K562 (cell line): ENCODE data around the gene ARHGAP42. TPM values are rescaled to one million over a fixed set of nuclear protein-coding genes. Genes with fewer than 3 reads are reported as not detected.

Experiments
- ATAC-seq: fragments of 200-7000 bp; cut with Tn5 transposase; 3 replicates; pipeline ENCODE4 v1.9.1; 2020; ENCODE audit warnings: moderate library complexity
- BruUV-seq: library from RNA; stranded (reverse); fragments of 400-500 nt; replicated peaks from 2 replicates; lab custom pipeline; 2021; lab: Mats Ljungman, UMichigan
- CTCF ChIA-PET: fragments of 300-600 bp; formaldehyde crosslinking; extraction: SDS; loops from one replicate; lab custom pipeline; 2021; ENCODE audit warnings: low intra/inter-chr PET ratio; lab: Yijun Ruan, JAX
- POLR2A ChIA-PET: fragments of 300-600, 350-650 bp; sonication (Branson Sonifier 250); formaldehyde crosslinking; extraction: SDS; loops from one replicate; lab custom pipeline; 2021; ENCODE audit warnings: antibody characterized with exemption, inconsistent platforms; lab: Yijun Ruan, JAX
- DNase-seq, 4 experiments: peaks; one replicate each; pipeline versions ENCODE4 v3.0.0 to v3.0.0-alpha.2; 2011 to 2018; ENCODE audit warnings: low spot score in 3 of 4, mixed read lengths in 3 of 4; ENCODE audit errors: extremely low read depth in 1 of 4
- FAIRE-seq: peaks from 2 replicates; lab custom pipeline; 2011; peaks lifted over from hg19 to GRCh38; lab: Jason Lieb, UNC
- H2AFZ ChIP-seq: 2 replicates; pipeline ENCODE4 v1.6.0; 2011; ENCODE audit warnings: low read depth, low read length, control low read depth, inconsistent platforms
- H3K27ac ChIP-seq: fragments of 200-600 bp; 3 replicates; pipeline ENCODE4 v1.8.0; 2011; ENCODE audit warnings: low read depth, mild to moderate bottlenecking, control low read depth, inconsistent platforms, low read length, moderate library complexity, mixed read lengths; ENCODE audit errors: extremely low read depth
- H3K27me3 ChIP-seq, 2 experiments: fragments of 300-600 bp in 1 of 2; 2 replicates in 1 of 2; 3 replicates in 1 of 2; pipeline versions ENCODE4 v1.6.0 to v1.8.0; 2011; ENCODE audit warnings: inconsistent platforms in 2 of 2, low read length in 2 of 2, mild to moderate bottlenecking in 1 of 2, mixed read lengths in 1 of 2, moderate library complexity in 1 of 2; ENCODE audit not compliant: control insufficient read depth in 2 of 2, insufficient read depth in 2 of 2
- H3K36me3 ChIP-seq: fragments of 300-600 bp; 3 replicates; pipeline ENCODE4 v1.8.0; 2011; ENCODE audit warnings: mild to moderate bottlenecking, low read length, inconsistent platforms; ENCODE audit not compliant: control insufficient read depth, insufficient read depth
- H3K4me1 ChIP-seq, 2 experiments: fragments of 200-600 bp in 1 of 2; replicated peaks in 1 of 2; 2 replicates in 1 of 2; 3 replicates in 1 of 2; pipeline versions ENCODE4 v1.5.1 to v1.8.0; 2011; ENCODE audit warnings: inconsistent platforms in 2 of 2, low read length in 2 of 2, mild to moderate bottlenecking in 1 of 2, mixed read lengths in 1 of 2, moderate library complexity in 1 of 2; ENCODE audit not compliant: control insufficient read depth in 2 of 2, insufficient read depth in 2 of 2
- H3K4me2 ChIP-seq: 2 replicates; pipeline ENCODE4 v1.6.1; 2011; ENCODE audit warnings: low read length, control low read depth, inconsistent platforms, mixed read lengths; ENCODE audit not compliant: insufficient read depth
- H3K4me3 ChIP-seq: fragments of 200-600 bp; sonication (generic), shearing (Covaris generic); 2 replicates; pipeline ENCODE4 v1.5.1; 2016; ENCODE audit warnings: control low read depth, inconsistent platforms
- H3K79me2 ChIP-seq: fragments of 200-600 bp; 3 replicates; pipeline ENCODE4 v1.8.0; 2011; ENCODE audit warnings: low read length, inconsistent platforms; ENCODE audit not compliant: control insufficient read depth, insufficient read depth
- H3K9ac ChIP-seq, 2 experiments: 2 replicates each; pipeline versions ENCODE4 v1.6.0 to v1.6.1; 2011; ENCODE audit warnings: low read depth in 2 of 2, low read length in 2 of 2, control low read depth in 1 of 2, inconsistent platforms in 1 of 2, mild to moderate bottlenecking in 1 of 2, mixed read lengths in 1 of 2; ENCODE audit not compliant: insufficient read depth in 1 of 2
- H3K9me1 ChIP-seq: one replicate; pipeline ENCODE4 v1.6.0; 2011; ENCODE audit warnings: inconsistent platforms, mild to moderate bottlenecking, low read length, moderate library complexity; ENCODE audit not compliant: control insufficient read depth, insufficient read depth
- H3K9me3 ChIP-seq: replicated peaks from 2 replicates; pipeline ENCODE4 v1.5.1; 2011; ENCODE audit warnings: low read depth, low read length, inconsistent platforms; ENCODE audit not compliant: control insufficient read depth, insufficient read depth
- H4K20me1 ChIP-seq: replicated peaks from 2 replicates; pipeline ENCODE4 v1.6.1; 2011; ENCODE audit warnings: low read length, inconsistent platforms, mixed read lengths; ENCODE audit not compliant: control insufficient read depth, insufficient read depth
- CHAMP1 ChIP-seq: fragments of 450-650 bp; IDR thresholded peaks from 2 replicates; pipeline ENCODE4 v1.6.1; 2016; ENCODE audit warnings: mild to moderate bottlenecking
- CTCF ChIP-seq, 3 experiments: IDR thresholded peaks in 2 of 3; conservative IDR thresholded peaks in 1 of 3; 2 replicates each; pipeline ENCODE4 v1.5.1; 2011 to 2012; ENCODE audit warnings: low read length in 3 of 3, mild to moderate bottlenecking in 3 of 3, control low read depth in 2 of 3, improper control_type of control experiment in 1 of 3, inconsistent platforms in 1 of 3, low read depth in 1 of 3, mixed read lengths in 1 of 3, moderate library complexity in 1 of 3; ENCODE audit not compliant: insufficient read depth in 2 of 3
- CTCFL ChIP-seq: IDR thresholded peaks from 2 replicates; pipeline ENCODE4 v1.6.1; 2011; ENCODE audit warnings: borderline replicate concordance, low read depth, mild to moderate bottlenecking, moderate library complexity, low read length; ENCODE audit not compliant: insufficient read depth, poor library complexity, severe bottlenecking
- E2F4 ChIP-seq: sonication (generic); formaldehyde crosslinking; IDR thresholded peaks from 2 replicates; pipeline ENCODE4 v1.8.0; 2022; ENCODE audit warnings: mild to moderate bottlenecking, low read depth, missing genetic modification reagents
- FOXP1 ChIP-seq: sonication (generic); formaldehyde crosslinking; IDR thresholded peaks from 2 replicates; pipeline ENCODE4 v1.8.0; 2022; ENCODE audit warnings: mild to moderate bottlenecking, missing genetic modification reagents
- GATA2 ChIP-seq: sonication (generic); formaldehyde crosslinking; IDR thresholded peaks from 2 replicates; pipeline ENCODE4 v1.4.0; 2020; ENCODE audit warnings: mild to moderate bottlenecking, missing genetic modification reagents
- IFI16 ChIP-seq: fragments of 250-450 bp; sonication (Bioruptor Pico); IDR thresholded peaks from 2 replicates; pipeline ENCODE4 v2.1.2; 2022; ENCODE audit warnings: mild to moderate bottlenecking, inconsistent platforms
- KHSRP ChIP-seq: fragments of 450-650 bp; IDR thresholded peaks from 2 replicates; pipeline ENCODE4 v1.6.1; 2017
- MYC ChIP-seq, 2 experiments: fragments of 250-450 bp in 1 of 2; sonication (Bioruptor Pico) in 1 of 2; IDR thresholded peaks; 2 replicates each; pipeline versions ENCODE4 v1.5.1 to v1.6.1; 2012 to 2021; ENCODE audit warnings: low read depth in 2 of 2, borderline replicate concordance in 1 of 2, improper control_type of control experiment in 1 of 2, low read length in 1 of 2, mild to moderate bottlenecking in 1 of 2, moderate library complexity in 1 of 2
- NFATC3 ChIP-seq: fragments of 450-650 bp; IDR thresholded peaks from 2 replicates; pipeline ENCODE4 v1.6.1; 2017; ENCODE audit warnings: mild to moderate bottlenecking
- RB1 ChIP-seq: fragments of 450-650 bp; IDR thresholded peaks from 2 replicates; pipeline ENCODE4 v1.6.1; 2017; ENCODE audit warnings: low read depth, mild to moderate bottlenecking
- ZNF589 ChIP-seq: fragments of 200-800 bp; sonication (Bioruptor generic); IDR thresholded peaks from 2 replicates; pipeline ENCODE4 v1.6.1; 2016; ENCODE audit warnings: low read depth, missing genetic modification characterization, missing compliant biosample characterization
- ZSCAN32 ChIP-seq: fragments of 450-650 bp; formaldehyde crosslinking; IDR thresholded peaks from 2 replicates; pipeline ENCODE4 v1.4.0; 2020; ENCODE audit warnings: mild to moderate bottlenecking, moderate library complexity
- in situ Hi-C: fragments of 300-500 bp; cut with MboI; formaldehyde crosslinking; loops from 4 replicates; pipeline ENCODE4 v1.15.0; 2018; ENCODE audit warnings: inconsistent platforms, mixed read lengths
- intact Hi-C: fragments of 100-400 bp; cut with micrococcal nuclease; formaldehyde crosslinking; loops from 2 replicates; pipeline ENCODE4 v1.14.2; 2022
- polyA plus RNA-seq, 8 experiments: library from polyadenylated mRNA; depleted of rRNA in 4 of 8; stranded (reverse) in 5 of 8; unstranded in 3 of 8; fragments of >200 nt; fragmentation: Nextera tagmentation in 2 of 8; fragmentation: Illumina TruSeq in 1 of 8; extraction: Ambion mirVana in 2 of 8; extraction: Trizol in 1 of 8; gene quantifications; 2 replicates each; pipeline versions ENCODE4 v1.2.1 to v1.2.3, GENCODE V29; 2011 to 2014; ENCODE audit warnings: inconsistent platforms in 1 of 8, missing spikeins in 1 of 8
- total RNA-seq, 7 experiments: library from RNA; depleted of rRNA in 6 of 7; stranded (reverse); fragments of >200 nt in 6 of 7; fragmentation: Illumina TruSeq in 2 of 7; extraction: Trizol in 2 of 7; gene quantifications; 2 replicates each; pipeline versions ENCODE4 v1.2.1 to v1.2.3, GENCODE V29; 2011 to 2021; ENCODE audit warnings: low replicate concordance in 1 of 7

Gene ARHGAP42
- total and polyA plus RNA-seq, 9 of the 15 experiments (the other 6 are each of a cell fraction or from before 2014, with no cell fraction given) = 0.95 to 6.1 (median 2.4) TPM

- TF ChIP-seq FOXP1 (CRISPR knock-in tag) = no peak
- no peak for TF ChIP-seq CHAMP1
- TF ChIP-seq CTCFL = no peak
- TF ChIP-seq GATA2 (CRISPR knock-in tag) = no peak
- TF ChIP-seq, all 486 proteins: peak for 0
These were observed 18.4 kb downstream of the ARHGAP42 start (continued) for GRCh38 chr11:100705447-100705846.

GRCh38 chr11:100706179-100706578 is 19.1 kb downstream of the ARHGAP42 start:
- BruUV-seq = no TSS peak
- Histone ChIP-seq H4K20me1 (no peaks in the 10 kb centered on the region), H3K79me2 (no peaks in the 10 kb centered on the region), H3K9me3 (no peaks in the 10 kb centered on the region), H3K36me3 (no peaks in the 10 kb centered on the region), H3K9ac (no peak overlapping the region), H3K27me3 (no peaks in the 10 kb centered on the region), H3K4me2 (no peak overlapping the region), H3K4me3 (no peak overlapping the region), H3K9me1 (no peaks in the 10 kb centered on the region), H3K27ac (no peak overlapping the region), H2AFZ (no peak overlapping the region), H3K4me1 (peaks cover 0 to 6% of the 10 kb centered on the region in 2 experiments; a peak in 2 of 5 replicates)
- in situ Hi-C loops = no loop called here
- FAIRE-seq (no peak), DNase-seq (no peak), ATAC-seq (no peak)
- ChIA-PET POLR2A (no interaction called here), CTCF (no interaction called here)
- intact Hi-C loops = no loop called here
- TF ChIP-seq NFATC3 (no peak), CTCF (IDR thresholded peaks at IDR 0.05 in 2 of 3, conservative IDR thresholded peaks at IDR 0.05 in 1 of 3; ENCODE audit: insufficient read depth in 2 of 3, low read depth in 1 of 3, low read length in 3 of 3) (no peak), MYC (IDR thresholded peaks at IDR 0.05; ENCODE audit: low read depth, low read length) (no peak), MYC (CRISPR knock-in tag; IDR thresholded peaks at IDR 0.05; ENCODE audit: borderline replicate concordance, low read depth) (no peak), IFI16 (CRISPR knock-in tag) (no peak), RB1 (no peak), KHSRP (no peak), E2F4 (no peak), ZSCAN32 (CRISPR knock-in tag) (no peak), ZNF589 (CRISPR knock-in tag) (no peak)
